Endothelial cell of umbilical vein (primary cell): ENCODE data around the gene HUNK.

Experiments
- CTCF ChIP-seq, 2 donors: IDR thresholded peaks; 1 replicate in 1 of 2; 2 replicates in 1 of 2; pipeline ENCODE4 v1.5.1; 2011; ENCODE audit warnings: low read length in 2 of 2, mild to moderate bottlenecking in 2 of 2, moderate library complexity in 2 of 2, control low read depth in 1 of 2, inconsistent platforms in 1 of 2, low read depth in 1 of 2; ENCODE audit not compliant: insufficient read depth in 1 of 2; ENCODE audit errors: extremely low read depth in 1 of 2
- EZH2 ChIP-seq: IDR thresholded peaks from 2 replicates; pipeline ENCODE4 v1.6.1; 2012; ENCODE audit warnings: borderline replicate concordance, low read depth, mild to moderate bottlenecking, moderate library complexity, low read length, inconsistent platforms; ENCODE audit not compliant: severe bottlenecking
- POLR2AphosphoS5 ChIP-seq: IDR thresholded peaks from 2 replicates; pipeline ENCODE4 v1.6.1; 2012; ENCODE audit warnings: low read depth, mild to moderate bottlenecking, control low read depth, low read length, moderate library complexity; ENCODE audit not compliant: insufficient read depth

- TF ChIP-seq POLR2AphosphoS5 = no peak
- no peak for TF ChIP-seq CTCF (IDR thresholded peaks at IDR 0.05; ENCODE audit: extremely low read depth in 1 of 2, insufficient read depth in 1 of 2, low read depth in 1 of 2, low read length in 2 of 2)
- no peak for TF ChIP-seq EZH2
Measured at GRCh38 chr21:31873275-31873695, 465 bp downstream of the HUNK start.
